Epithelial cell of esophagus (primary cell): Measurements from ENCODE around the gene LTO1.

Experiments used
- DNase-seq: peaks from one replicate; pipeline ENCODE4 v3.0.0; 2010; ENCODE audit warnings: low read depth
- H3K4me3 ChIP-seq: 2 replicates; pipeline ENCODE4 v1.5.1; 2011; ENCODE audit warnings: mild to moderate bottlenecking, low read length, control low read depth
- TF ChIP-seq, protein P1 (sequence below): IDR thresholded peaks from 2 replicates; pipeline ENCODE4 v1.5.1; 2011; ENCODE audit warnings: low read depth, mild to moderate bottlenecking, low read length, control low read depth, inconsistent platforms; ENCODE audit not compliant: insufficient read depth; ENCODE audit errors: missing control alignments

Gene LTO1

DNA sequence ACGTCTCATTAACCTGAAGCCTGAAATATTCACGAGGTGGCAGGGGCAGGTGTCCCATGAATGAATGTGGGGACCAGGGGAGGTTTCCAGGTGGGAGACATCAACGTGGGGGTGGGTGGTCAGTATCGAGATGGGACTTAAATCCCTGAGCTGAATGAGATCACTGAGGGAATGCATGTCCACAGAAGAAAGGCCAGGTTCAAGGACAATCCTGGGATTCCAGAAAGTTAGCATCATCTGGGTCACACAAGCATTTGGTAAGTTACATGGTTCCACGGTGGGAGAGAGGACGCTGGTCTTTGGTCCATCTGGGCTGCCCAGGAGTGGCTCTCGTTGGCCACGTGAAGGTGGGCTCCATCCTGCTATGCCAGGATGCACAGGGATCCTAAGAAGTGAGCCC, 56.9 kb downstream of the LTO1 start:
- DNase-seq = no peak
- H3K4me3 ChIP-seq = no peak overlapping the region
- TF ChIP-seq, protein P1, sequence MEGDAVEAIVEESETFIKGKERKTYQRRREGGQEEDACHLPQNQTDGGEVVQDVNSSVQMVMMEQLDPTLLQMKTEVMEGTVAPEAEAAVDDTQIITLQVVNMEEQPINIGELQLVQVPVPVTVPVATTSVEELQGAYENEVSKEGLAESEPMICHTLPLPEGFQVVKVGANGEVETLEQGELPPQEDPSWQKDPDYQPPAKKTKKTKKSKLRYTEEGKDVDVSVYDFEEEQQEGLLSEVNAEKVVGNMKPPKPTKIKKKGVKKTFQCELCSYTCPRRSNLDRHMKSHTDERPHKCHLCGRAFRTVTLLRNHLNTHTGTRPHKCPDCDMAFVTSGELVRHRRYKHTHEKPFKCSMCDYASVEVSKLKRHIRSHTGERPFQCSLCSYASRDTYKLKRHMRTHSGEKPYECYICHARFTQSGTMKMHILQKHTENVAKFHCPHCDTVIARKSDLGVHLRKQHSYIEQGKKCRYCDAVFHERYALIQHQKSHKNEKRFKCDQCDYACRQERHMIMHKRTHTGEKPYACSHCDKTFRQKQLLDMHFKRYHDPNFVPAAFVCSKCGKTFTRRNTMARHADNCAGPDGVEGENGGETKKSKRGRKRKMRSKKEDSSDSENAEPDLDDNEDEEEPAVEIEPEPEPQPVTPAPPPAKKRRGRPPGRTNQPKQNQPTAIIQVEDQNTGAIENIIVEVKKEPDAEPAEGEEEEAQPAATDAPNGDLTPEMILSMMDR = no peak

DNA sequence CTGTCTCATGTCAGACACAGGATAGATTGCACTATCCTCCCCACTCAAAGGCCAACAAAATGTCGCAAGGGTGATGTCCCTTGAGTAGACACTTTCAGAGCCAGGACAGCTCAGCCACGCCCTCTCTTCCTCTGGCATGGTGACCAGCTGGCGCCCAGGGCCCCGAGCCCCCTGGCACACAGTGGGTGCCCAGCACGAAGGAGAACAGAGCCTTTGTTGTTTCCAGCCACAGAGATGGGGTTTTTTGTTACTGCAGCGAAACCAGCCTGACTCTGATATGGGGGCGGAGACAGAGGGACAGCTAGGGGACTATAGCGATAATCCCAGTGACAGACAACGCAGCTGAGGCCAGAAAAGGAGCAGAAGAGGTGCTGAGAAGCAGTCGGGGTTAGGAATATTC, 57.5 kb downstream of the LTO1 start:
- DNase-seq = no peak
- H3K4me3 ChIP-seq = no peak overlapping the region
- TF ChIP-seq, protein P1 = no peak

DNA sequence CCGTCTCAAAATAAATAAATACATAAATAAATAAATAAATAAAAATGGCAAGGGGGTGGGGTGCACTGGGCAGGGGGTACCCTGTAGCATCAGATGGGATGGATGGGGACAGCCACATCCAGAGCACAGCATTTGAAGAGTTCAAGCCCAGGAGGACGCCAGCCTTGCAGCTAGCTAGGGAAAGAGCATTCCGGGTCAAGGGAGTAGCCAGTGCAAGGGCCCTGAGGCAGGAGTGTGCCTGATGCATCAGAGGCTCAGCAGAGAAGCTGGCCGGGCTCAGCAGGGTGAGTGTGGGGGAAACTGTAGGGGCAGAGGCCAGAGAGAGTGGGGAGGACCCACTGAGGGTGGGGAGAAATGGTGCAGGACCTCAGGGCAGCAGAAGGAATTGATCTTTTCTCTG, 57.9 kb downstream of the LTO1 start:
- no peak for DNase-seq
- no peak overlapping the region for H3K4me3 ChIP-seq
- TF ChIP-seq, protein P1 = no peak
